Fibroblast of skin of back (primary cell): ENCODE data around the gene PSMC3IP.
A peak's percentile ranks its signal among the peaks of the same experiment; 100 is the strongest.

Experiments used
- DNase-seq: peaks from one replicate; pipeline ENCODE4 v3.0.0-alpha.2; 2013

The PSMC3IP gene

DNA sequence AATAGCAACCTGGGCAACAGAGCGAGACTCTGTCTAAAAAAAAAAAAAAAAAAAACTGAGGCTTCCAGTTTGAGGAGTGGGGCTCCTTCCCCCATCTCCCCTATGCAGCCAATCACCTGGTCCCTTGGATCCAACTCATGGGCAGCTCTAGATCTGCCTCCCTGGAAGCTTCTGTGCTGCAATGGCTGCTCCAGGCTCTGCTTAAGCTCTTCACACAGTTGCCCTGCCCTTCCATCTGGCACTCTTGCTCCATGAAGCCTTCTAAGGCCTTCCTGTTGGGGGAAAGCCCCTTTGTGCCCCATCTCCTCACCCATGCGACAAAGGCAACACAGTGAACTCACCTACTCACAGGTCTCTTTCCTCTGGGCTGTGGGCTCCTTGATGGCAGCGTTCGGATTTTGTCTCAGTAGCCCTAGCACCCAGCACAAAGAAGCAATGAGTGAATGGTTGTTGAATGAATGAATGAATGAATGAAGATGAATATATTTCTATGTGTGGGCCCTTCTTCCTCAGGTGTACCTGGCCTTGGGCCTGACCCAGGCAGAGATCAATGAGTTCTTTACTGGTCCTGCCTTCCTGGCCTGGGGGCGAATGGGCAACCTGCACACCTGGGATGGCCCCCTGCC, 39.6 kb downstream of the PSMC3IP start:
- no peak for DNase-seq

DNA sequence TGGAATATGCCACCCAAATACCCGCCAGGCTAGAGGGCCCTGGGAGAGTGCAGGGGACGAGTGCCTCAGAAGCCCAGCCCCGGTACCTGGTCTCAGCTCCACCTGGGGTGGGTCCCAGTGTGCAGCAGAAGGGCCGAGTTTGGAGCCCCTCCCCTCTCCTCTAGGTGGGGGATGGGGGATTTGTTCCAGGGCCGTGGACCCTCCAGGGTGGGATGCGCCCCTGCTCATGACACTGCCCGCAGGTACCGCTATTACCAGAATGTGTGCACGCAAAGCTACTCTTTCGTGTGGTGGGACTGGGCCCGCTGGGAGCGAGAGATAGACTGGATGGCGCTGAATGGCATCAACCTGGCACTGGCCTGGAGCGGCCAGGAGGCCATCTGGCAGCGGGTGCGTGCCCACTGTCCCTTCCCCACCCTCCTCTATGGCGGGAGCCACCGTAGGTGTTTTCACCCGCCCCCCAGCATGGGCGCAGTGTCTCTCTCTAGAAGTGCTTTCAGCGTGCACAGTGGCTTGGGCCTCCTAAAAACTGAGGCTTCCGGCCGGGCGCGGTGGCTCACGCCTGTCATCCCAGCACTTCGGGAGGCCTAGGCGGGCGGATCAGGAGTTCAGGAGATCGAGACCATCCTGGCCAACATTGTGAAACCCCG, 40.2 kb downstream of the PSMC3IP start:
- DNase-seq: no peak

DNA sequence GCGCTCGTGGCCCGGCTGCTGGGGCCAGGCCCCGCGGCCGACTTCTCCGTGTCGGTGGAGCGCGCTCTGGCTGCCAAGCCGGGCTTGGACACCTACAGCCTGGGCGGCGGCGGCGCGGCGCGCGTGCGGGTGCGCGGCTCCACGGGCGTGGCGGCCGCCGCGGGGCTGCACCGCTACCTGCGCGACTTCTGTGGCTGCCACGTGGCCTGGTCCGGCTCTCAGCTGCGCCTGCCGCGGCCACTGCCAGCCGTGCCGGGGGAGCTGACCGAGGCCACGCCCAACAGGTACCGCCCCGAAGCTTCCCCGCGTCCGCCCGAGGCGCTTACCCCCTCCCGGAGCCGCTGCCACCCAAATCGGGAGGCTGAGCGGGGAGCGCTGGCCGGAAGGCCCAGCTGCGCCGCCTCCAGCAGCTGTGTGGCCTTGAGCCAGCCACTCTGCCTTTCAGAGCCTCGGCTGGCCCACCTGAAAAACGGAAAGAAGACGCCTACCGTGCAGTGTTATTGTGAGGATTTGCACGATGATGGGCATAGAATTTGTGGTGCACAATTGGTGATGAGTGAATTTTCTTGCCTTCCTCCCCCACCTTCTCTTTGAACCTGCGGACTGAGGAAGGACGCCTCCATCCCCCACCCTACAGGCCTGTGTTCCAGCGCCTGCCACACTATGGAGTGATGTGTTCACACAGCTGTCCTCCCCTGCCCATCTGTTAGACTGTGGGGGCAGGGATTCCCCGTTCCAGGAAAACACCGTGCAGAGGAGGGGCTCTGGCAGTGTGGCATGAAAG, 41.0 kb downstream of the PSMC3IP start:
- DNase-seq: peak; percentile 82

DNA sequence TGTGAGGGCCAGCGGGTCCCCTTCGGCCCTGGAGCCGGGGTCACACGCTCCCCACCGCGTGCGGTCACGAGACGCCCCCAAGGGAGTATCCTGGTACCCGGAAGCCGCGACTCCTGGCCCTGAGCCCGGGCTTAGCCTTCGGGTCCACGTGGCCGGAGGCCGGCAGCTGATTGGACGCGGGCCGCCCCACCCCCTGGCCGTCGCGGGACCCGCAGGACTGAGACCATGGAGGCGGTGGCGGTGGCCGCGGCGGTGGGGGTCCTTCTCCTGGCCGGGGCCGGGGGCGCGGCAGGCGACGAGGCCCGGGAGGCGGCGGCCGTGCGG, 41.5 kb downstream of the PSMC3IP start, which contains the start of gene NAGLU:
Gene NAGLU, plus strand, starts transcription at position 194 of the 324 bp plus-strand sequence. Its CDS starts 32 bp downstream, at position 226.
- DNase-seq: peak; percentile 89

DNA sequence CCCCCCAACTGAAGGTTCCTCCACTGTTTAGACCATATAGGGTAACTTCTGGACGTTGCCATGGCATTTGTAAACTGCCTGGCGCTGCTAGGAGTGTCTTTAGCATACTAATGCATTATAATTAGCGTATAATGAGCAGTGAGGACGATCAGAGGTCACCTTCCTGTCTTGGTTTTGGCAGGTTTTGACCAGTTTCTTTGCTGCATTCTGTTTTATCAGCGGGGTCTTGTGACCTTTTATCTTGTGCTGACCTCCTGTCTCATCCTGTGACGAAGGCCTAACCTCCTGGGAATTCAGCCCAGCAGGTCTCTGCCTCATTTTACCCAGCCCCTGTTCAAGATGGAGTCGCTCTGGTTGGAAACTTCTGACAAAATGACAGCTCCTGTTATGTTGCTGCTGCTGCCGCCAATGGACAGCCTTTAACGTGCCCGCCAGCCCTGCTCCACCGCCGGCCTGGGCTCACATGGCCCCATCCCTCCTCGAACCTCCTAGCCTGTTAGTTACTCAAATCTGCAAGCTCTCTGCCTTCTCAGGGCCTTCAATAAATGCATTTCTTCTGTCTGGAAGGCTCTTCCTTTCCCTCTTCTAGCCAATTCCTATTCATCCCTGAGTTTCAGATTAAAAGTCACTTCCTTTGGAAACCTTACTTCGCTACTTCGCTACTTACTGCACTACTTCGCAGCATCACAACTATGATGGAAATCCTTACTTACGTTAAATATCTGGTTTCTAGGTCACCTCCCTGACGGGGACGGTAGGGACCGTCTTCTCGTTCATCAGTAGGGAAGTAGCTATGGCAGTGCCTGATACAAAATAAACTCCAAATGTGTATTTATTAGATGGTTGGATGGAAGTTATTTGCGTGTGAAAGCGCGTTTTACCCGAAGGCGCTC, 42.1 kb downstream of the PSMC3IP start:
- no peak for DNase-seq

DNA sequence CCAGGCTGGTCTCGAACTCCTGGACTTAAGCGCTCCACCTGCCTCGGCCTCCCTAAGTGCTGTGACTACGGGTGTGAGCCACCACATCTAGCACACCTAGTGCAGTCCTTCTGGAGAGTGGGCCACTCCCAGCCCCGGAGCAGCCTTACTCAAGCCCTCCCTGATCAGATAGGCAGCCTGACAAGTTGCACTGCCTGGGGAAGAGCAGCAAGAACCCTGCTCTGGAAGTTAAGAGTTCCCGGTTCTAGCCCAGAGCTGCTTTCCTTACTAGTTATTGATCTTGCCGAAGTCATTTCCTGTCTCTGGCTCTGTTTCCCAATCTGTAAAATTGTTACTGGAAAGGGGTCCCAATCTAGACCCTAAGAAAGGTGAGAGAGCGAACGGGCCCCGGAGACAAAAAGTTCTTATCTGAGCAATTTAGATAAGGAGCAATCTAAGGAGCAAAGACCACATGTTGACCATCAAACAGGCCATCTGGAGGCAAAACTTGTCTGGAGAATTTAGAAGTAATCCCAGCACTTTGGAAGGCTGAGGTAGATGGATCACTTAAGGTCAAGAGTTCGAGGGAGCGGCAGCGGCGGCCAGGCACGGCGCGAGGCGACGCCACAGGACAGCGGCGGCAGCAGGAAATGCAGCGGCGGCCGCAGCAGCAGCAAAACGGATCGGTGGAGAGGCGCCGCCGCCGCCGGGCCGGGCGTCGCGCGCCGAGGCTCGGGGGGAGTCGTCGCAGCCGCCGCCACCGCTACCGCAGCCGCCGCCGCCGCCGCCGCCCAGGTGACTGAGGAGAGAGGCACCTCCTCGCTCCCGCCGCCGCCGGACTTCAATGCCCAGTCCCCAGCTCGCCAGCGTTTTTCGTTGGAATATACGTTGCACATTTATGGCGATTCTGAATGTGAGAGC, 45.8 kb downstream of the PSMC3IP start:
- peak; percentile 61 for DNase-seq

DNA sequence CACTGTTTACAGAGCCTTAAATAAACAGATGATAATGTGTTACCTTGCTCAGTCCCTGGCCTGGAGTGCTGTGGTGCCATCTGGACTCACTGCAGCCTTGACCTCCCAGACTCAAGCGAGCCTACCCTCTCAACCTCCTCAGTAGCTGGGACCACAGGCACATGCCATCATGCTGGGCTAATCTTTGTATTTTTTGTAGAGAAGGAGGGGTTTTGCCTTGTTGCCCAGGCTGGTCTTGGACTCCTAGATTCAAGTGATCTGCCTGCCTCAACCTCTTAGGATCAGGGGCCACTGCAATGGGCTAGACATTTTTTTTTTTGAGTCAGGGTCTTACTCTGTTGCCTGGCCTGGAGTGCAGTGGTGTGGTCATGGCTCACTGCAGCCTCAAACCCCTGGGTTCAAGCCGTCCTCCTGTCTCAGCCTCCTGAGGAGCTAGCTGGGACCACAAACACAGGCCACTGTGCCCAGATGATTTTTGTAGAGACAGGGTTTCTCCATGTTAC, 46.5 kb downstream of the PSMC3IP start:
- DNase-seq: no peak

DNA sequence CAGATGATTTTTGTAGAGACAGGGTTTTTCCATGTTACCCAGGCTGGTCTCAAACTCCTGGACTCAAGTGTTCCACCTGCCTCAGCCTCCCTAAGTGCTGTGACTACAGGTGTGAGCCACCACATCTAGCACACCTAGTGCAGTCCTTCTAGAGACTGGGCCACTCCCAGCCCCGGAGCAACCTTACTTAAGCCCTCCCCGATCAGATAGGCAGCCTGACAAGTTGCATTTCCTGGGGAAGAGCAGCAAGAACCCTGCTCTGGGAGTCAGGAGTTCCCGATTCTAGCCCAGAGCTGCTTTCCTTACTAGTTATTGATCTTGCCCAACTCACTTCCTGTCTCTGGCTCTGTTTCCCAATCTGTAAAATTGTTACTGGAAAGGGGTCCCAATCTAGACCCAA, 48.5 kb downstream of the PSMC3IP start:
- no peak for DNase-seq

DNA sequence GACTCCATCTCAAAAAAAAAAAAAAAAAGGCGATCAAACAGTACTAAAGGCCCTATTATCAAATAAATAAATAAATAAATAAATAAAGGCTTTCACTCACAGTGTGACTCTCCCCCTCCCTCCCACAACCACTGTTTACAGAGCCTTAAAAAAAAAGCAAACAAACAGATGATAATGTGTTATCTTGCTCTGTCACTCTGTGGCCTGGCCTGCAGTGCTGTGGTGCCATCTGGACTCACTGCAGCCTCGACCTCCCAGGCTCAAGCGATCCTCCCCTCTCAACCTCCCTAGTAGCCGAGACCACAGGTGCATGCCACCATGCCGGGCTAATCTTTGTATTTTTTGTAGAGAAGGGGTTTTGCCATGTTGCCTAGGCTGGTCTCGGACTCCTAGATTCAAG, 49.6 kb downstream of the PSMC3IP start:
- DNase-seq: no peak

DNA sequence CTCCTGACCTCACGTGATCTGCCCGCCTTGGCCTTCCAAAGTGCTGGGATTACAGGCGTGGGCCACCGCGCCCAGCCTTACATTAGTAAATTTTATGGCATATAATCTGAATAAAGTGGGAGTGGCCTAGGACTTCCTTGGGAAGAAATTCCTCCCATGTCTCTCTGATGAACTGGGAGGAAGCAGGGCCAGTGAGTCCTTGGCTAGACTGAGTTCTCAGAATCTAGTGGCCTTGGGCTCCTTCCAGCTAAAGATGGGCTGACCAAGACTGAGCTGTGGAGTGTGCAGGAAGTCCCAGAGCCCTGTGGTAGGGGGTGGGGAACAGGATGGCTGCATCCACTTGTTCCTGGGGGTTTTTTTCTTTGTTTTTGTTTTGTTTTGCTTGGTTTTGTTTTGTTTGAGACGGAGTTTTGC, 51.5 kb downstream of the PSMC3IP start:
- DNase-seq: peak; percentile 93

DNA sequence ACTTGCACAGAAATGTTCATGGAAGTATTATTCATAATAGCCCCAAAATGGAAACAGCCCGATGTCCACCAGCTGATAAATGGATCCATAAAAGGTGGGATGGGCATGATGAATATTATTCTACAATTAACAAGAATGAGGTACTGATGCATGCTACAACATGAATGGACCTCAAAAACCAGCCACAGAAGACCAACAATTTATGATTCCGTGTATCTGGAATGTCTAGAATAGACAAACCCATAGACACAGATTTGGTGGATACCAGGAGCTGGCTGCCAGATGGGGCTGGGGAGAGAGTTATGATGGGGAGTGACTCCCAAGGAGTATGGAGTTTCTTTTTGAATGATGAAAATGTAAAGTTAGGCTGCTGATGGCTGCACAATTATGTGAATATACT, 52.3 kb downstream of the PSMC3IP start:
- DNase-seq: peak; percentile 94

DNA sequence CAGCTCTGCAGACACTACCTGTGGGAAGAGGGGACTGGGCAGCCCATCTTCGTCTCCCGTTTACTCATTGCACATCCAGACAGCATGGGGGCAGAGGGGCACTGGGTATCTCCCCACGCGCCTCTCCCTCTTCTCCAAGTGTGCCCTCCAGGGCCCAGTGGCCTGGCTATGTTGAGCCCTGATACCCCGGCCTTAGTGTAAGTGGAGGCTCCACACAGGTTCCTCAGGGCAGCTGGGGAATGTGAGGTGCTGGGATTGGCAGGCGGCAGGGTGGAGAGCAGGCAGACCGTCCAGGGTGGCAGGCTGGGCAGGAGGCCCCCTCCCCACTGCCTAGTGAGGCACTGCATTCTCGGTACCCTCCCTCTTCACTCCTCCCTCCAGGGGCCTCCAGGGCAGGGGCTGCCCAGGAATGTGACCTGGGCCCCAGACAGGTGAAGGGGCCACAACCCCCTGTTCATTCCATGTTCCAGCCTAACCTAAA, 54.7 kb downstream of the PSMC3IP start:
- DNase-seq: no peak
